Stimulated activated CD8-positive, alpha-beta memory T cell treated with anti-CD3 and anti-CD28 coated beads, Interleukin-15, amount 100 ng/mL, for 48 hours (primary cell): Measurements from ENCODE around the gene HSPH1.

Experiments
- DNase-seq, 2 donors: peaks; one replicate each; pipeline ENCODE4 v3.0.0-alpha.2; 2020; ENCODE audit warnings: low read depth in 2 of 2

HSPH1 gene

GRCh38 chr13:31096654-31097302 lies 64.9 kb downstream of the HSPH1 start:
- DNase-seq = no peak

GRCh38 chr13:31094331-31095015 lies 67.2 kb downstream of the HSPH1 start:
- no peak for DNase-seq

GRCh38 chr13:31093145-31093885 lies 68.4 kb downstream of the HSPH1 start:
- DNase-seq = no peak

- no peak for DNase-seq
Measured at GRCh38 chr13:31092646-31093045, 69.1 kb downstream of the HSPH1 start.

- DNase-seq = no peak
Measured at GRCh38 chr13:31090961-31091624, 70.6 kb downstream of the HSPH1 start.

- no peak for DNase-seq
Measured at GRCh38 chr13:31090096-31090495, 71.6 kb downstream of the HSPH1 start.

GRCh38 chr13:31089649-31090048 lies 72.1 kb downstream of the HSPH1 start:
- no peak for DNase-seq

GRCh38 chr13:31088826-31089420 lies 72.8 kb downstream of the HSPH1 start:
- DNase-seq = no peak
